GM15510 (cell line): Measurements from ENCODE around the gene CCDC190.

ENCODE experiments used
- POLR2A ChIP-seq: IDR thresholded peaks from 3 replicates; pipeline ENCODE4 v1.6.1; 2011; ENCODE audit warnings: borderline replicate concordance; ENCODE audit not compliant: insufficient read length; ENCODE audit errors: extremely low read depth

The CCDC190 gene

GRCh38 chr1:162861101-162861500 lies at the start of gene CCDC190:
Gene CCDC190 (minus strand): TSS chr1:162861175. CDS start chr1:162859646, 1,529 bp downstream.
- TF ChIP-seq POLR2A, result no peak

- TF ChIP-seq POLR2A, result no peak
These were observed 49.2 kb upstream of the CCDC190 start for GRCh38 chr1:162910161-162910560.

GRCh38 chr1:162908780-162909179 lies 47.8 kb upstream of the CCDC190 start:
- no peak for TF ChIP-seq POLR2A

- TF ChIP-seq POLR2A, result no peak
These were observed 47.3 kb upstream of the CCDC190 start for GRCh38 chr1:162908236-162908635.

- TF ChIP-seq POLR2A, result no peak
These were observed 45.5 kb upstream of the CCDC190 start for GRCh38 chr1:162906485-162906884.

- no peak for TF ChIP-seq POLR2A
These were observed 44.5 kb upstream of the CCDC190 start for GRCh38 chr1:162905174-162906158.

- TF ChIP-seq POLR2A, result no peak
These were observed 43.6 kb upstream of the CCDC190 start for GRCh38 chr1:162904579-162904978.

GRCh38 chr1:162904023-162904422 lies 43.0 kb upstream of the CCDC190 start:
- no peak for TF ChIP-seq POLR2A

GRCh38 chr1:162903246-162903645 lies 42.3 kb upstream of the CCDC190 start:
- TF ChIP-seq POLR2A, result no peak

GRCh38 chr1:162902416-162902815 lies 41.4 kb upstream of the CCDC190 start:
- TF ChIP-seq POLR2A, result no peak

GRCh38 chr1:162901243-162901642 lies 40.3 kb upstream of the CCDC190 start:
- TF ChIP-seq POLR2A, result no peak

- no peak for TF ChIP-seq POLR2A
These were observed 38.6 kb upstream of the CCDC190 start for GRCh38 chr1:162899422-162900146.

GRCh38 chr1:162893612-162893908 lies 32.6 kb upstream of the CCDC190 start:
- no peak for TF ChIP-seq POLR2A

GRCh38 chr1:162892906-162893611 lies 32.1 kb upstream of the CCDC190 start:
- TF ChIP-seq POLR2A, result no peak

GRCh38 chr1:162889989-162890388 lies 29.0 kb upstream of the CCDC190 start:
- TF ChIP-seq POLR2A, result no peak
